Mesenchymal stem cell (in vitro differentiated cells and primary cell): ENCODE data around the gene RHOJ. TPM values are rescaled to one million over a fixed set of nuclear protein-coding genes. Genes with fewer than 3 reads are reported as not detected.

Source experiments
- DNase-seq: peaks from one replicate; pipeline ENCODE4 v3.0.0-alpha.2; 2013
- H2AFZ ChIP-seq: one replicate; pipeline ENCODE4 v1.6.1; 2013; ENCODE audit warnings: low read depth, mild to moderate bottlenecking, control low read depth, inconsistent platforms, low read length, moderate library complexity
- H2AK5ac ChIP-seq: 2 replicates; pipeline ENCODE4 v1.6.1; 2013; ENCODE audit warnings: low read length, moderate library complexity, mild to moderate bottlenecking, inconsistent platforms; ENCODE audit not compliant: severe bottlenecking
- H2BK120ac ChIP-seq: one replicate; pipeline ENCODE4 v1.6.1; 2013; ENCODE audit warnings: low read depth, mild to moderate bottlenecking, inconsistent platforms, low read length, moderate library complexity
- H2BK12ac ChIP-seq, 2 experiments: one replicate each; pipeline ENCODE4 v1.6.1; 2013; ENCODE audit warnings: inconsistent platforms in 2 of 2, low read length in 2 of 2, mild to moderate bottlenecking in 2 of 2, moderate library complexity in 2 of 2, control low read depth in 1 of 2
- H2BK15ac ChIP-seq: one replicate; pipeline ENCODE4 v1.6.1; 2013; ENCODE audit warnings: mild to moderate bottlenecking, low read depth, inconsistent platforms; ENCODE audit not compliant: poor library complexity, severe bottlenecking
- H2BK5ac ChIP-seq: 2 replicates; pipeline ENCODE4 v1.6.1; 2013; ENCODE audit warnings: low read depth, mild to moderate bottlenecking, low read length, control low read depth, inconsistent platforms; ENCODE audit not compliant: poor library complexity, severe bottlenecking
- H3K14ac ChIP-seq, 2 experiments: one replicate each; pipeline ENCODE4 v1.6.1; 2013; ENCODE audit warnings: inconsistent platforms in 2 of 2, low read length in 2 of 2, control low read depth in 1 of 2, mild to moderate bottlenecking in 1 of 2, moderate library complexity in 1 of 2
- H3K18ac ChIP-seq, 2 experiments: one replicate each; pipeline ENCODE4 v1.6.1; 2013; ENCODE audit warnings: inconsistent platforms in 2 of 2, low read length in 2 of 2, control low read depth in 1 of 2, low read depth in 1 of 2, mild to moderate bottlenecking in 1 of 2
- H3K23ac ChIP-seq, 2 experiments: one replicate each; pipeline ENCODE4 v1.6.1; 2013; ENCODE audit warnings: inconsistent platforms in 2 of 2, low read length in 2 of 2, mild to moderate bottlenecking in 2 of 2, moderate library complexity in 2 of 2, control low read depth in 1 of 2
- H3K27ac ChIP-seq: 2 replicates; pipeline ENCODE4 v1.5.1; 2013; ENCODE audit warnings: mild to moderate bottlenecking, moderate library complexity, low read length, control low read depth, inconsistent platforms; ENCODE audit not compliant: poor library complexity, severe bottlenecking
- H3K27me3 ChIP-seq, 2 experiments: 2 replicates each; pipeline versions ENCODE4 v1.6.1 to v1.7.0; 2013; ENCODE audit warnings: low read length in 2 of 2, mild to moderate bottlenecking in 2 of 2, moderate library complexity in 2 of 2, control low read depth in 1 of 2, inconsistent platforms in 1 of 2; ENCODE audit not compliant: control insufficient read depth in 1 of 2, insufficient read depth in 1 of 2
- H3K36me3 ChIP-seq, 2 experiments: 2 replicates each; pipeline versions ENCODE4 v1.6.1 to v1.7.0; 2013; ENCODE audit warnings: low read length in 2 of 2, control low read depth in 1 of 2, inconsistent platforms in 1 of 2, low read depth in 1 of 2, mild to moderate bottlenecking in 1 of 2; ENCODE audit not compliant: insufficient read depth in 2 of 2, control insufficient read depth in 1 of 2
- H3K4ac ChIP-seq, 2 experiments: one replicate each; pipeline ENCODE4 v1.6.1; 2013; ENCODE audit warnings: inconsistent platforms in 2 of 2, low read length in 2 of 2, mild to moderate bottlenecking in 2 of 2, moderate library complexity in 2 of 2, control low read depth in 1 of 2, low read depth in 1 of 2
- H3K4me1 ChIP-seq: 2 replicates; pipeline ENCODE4 v1.6.1; 2013; ENCODE audit warnings: low read depth, low read length, control low read depth; ENCODE audit not compliant: control insufficient read depth, insufficient read depth
- H3K4me2 ChIP-seq: 2 replicates; pipeline ENCODE4 v1.6.1; 2013; ENCODE audit warnings: low read length, mild to moderate bottlenecking, inconsistent platforms; ENCODE audit not compliant: poor library complexity, severe bottlenecking
- H3K4me3 ChIP-seq, 2 experiments: 2 replicates each; pipeline versions ENCODE4 v1.5.1 to v1.7.0; 2013; ENCODE audit warnings: low read length in 2 of 2, mild to moderate bottlenecking in 2 of 2, control low read depth in 1 of 2, low read depth in 1 of 2; ENCODE audit not compliant: insufficient read depth in 1 of 2
- H3K79me1 ChIP-seq: replicated peaks from 2 replicates; pipeline ENCODE4 v1.6.1; 2013; ENCODE audit warnings: mild to moderate bottlenecking, control low read depth, low read length, inconsistent platforms; ENCODE audit not compliant: poor library complexity, severe bottlenecking
- H3K9ac ChIP-seq: 2 replicates; pipeline ENCODE4 v1.7.0; 2013; ENCODE audit warnings: mild to moderate bottlenecking, low read length, moderate library complexity
- H3K9me3 ChIP-seq: 2 replicates; pipeline ENCODE4 v1.7.0; 2013; ENCODE audit warnings: mild to moderate bottlenecking, low read length; ENCODE audit not compliant: control insufficient read depth
- H4K8ac ChIP-seq: one replicate; pipeline ENCODE4 v1.6.1; 2013; ENCODE audit warnings: inconsistent platforms, mild to moderate bottlenecking, low read length, moderate library complexity
- H4K91ac ChIP-seq: one replicate; pipeline ENCODE4 v1.6.1; 2013; ENCODE audit warnings: mild to moderate bottlenecking, low read length, inconsistent platforms
- WGBS: methylation state at CpG from one replicate; pipeline ENCODE4 v1.1.7; 2013; ENCODE audit warnings: mixed read lengths; 5-methylcytosine and 5-hydroxymethylcytosine counted together
- polyA plus RNA-seq, 2 experiments: library from polyadenylated mRNA; stranded (reverse); fragments of 200-250 nt; gene quantifications; one replicate each; pipeline ENCODE4 v1.2.3, GENCODE V29; 2013

RHOJ gene
- 13.5 TPM for polyA plus RNA-seq (2013, experiment 1 of 2)
- 13.2 TPM for polyA plus RNA-seq (2013, experiment 2 of 2)

DNA sequence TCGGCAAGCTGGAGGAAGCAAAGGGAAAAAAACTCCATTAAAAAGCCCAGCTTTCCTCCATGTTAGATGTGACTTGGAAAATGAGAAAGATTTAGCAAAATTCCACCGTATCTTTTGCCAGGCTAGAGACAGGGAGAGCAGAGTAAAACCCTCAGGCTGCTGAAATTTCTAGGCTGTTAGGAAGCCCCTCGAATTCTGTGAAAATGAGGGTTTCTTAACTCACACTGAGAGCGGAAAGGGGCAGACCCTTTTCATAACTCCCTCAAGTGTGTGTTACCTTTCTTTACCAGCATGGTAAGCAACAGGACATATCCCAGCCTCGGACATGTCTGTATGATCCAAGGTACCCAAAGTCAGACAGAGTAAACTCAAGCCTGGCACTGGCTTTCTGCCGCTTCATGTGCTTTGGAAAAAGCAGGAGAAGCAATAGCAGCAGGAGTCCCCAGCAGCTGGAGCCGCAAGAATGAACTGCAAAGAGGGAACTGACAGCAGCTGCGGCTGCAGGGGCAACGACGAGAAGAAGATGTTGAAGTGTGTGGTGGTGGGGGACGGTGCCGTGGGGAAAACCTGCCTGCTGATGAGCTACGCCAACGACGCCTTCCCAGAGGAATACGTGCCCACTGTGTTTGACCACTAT, at the start of gene RHOJ:
RHOJ (plus strand) TSS at position 37 of the 637 bp plus-strand sequence; CDS start at position 464, 427 bp downstream.
- peak within 1 kb of the TSS; percentile 97 for H3K9ac ChIP-seq
- peaks cover 8% of the 10 kb centered on the region for H3K79me1 ChIP-seq
- WGBS, result 56% methylated on average over 15 of the region's 16 CpGs

DNA sequence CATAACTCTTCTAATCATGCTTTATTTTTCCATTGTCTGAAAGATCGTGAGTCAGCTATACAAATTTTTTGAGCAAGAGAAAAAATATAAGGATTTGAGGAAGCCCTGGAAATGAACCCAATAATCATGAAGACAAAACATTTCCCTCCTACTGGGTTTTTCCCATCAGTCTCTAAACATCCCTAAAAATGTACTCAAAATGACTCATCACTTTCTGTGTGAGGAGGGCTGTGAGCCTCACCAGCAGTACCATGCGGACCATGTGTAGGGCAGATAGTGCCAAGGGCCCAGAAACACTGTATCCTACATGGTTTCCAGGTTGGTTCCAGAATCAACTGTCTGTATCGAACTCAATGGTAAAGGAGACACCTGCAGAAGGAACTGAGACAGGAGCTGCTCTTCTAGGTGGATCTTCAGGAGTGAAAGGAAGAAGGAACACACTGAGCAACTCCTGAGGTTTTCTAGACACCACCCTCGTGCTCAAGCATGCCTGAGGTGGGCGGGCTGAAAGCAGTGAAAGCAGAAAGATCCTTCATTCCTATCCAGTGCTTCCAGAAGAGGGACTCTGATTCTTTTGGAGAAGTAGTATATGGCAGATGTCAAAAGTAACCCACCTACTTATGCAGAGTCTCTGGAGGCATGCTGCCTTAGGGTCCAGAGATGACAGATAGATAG, 48.6 kb upstream of the RHOJ start:
- Histone ChIP-seq H4K91ac (no peak overlapping the region), H3K79me1 (no peaks in the 10 kb centered on the region), H3K4ac (no peak overlapping the region), H3K14ac (no peak overlapping the region), H2AK5ac (no peak overlapping the region), H3K36me3 (no peaks in the 10 kb centered on the region), H3K23ac (no peak overlapping the region), H3K4me1 (no peaks in the 10 kb centered on the region), H2BK120ac (no peak overlapping the region), H3K27me3 (no peaks in the 10 kb centered on the region), H3K18ac (no peak overlapping the region), H3K9ac (no peak overlapping the region), H3K27ac (no peak overlapping the region), H4K8ac (no peak overlapping the region), H3K9me3 (no peaks in the 10 kb centered on the region), H3K4me2 (no peak overlapping the region), H2BK15ac (no peak overlapping the region), H2BK12ac (no peak overlapping the region), H2AFZ (no peak overlapping the region), H3K4me3 (no peak overlapping the region), H2BK5ac (no peak overlapping the region)
- no peak for DNase-seq
- WGBS, result 59% methylated on average over 4 of the region's 5 CpGs

More for the DNA sequence above, at the start of gene RHOJ:
- H3K4me3 ChIP-seq, result peak within 1 kb of the TSS; percentile 59 to 83
- peak within 1 kb of the TSS; percentile 91 to 92 for H3K4ac ChIP-seq
- H3K36me3 ChIP-seq, result peaks cover 0 to 3% of the 10 kb centered on the region in 2 experiments
- peak within 1 kb of the TSS; percentile 89 for H3K4me2 ChIP-seq
- H4K91ac ChIP-seq, result peak within 1 kb of the TSS; percentile 23
- peak within 1 kb of the TSS; percentile 44 for H2AFZ ChIP-seq
- peak within 1 kb of the TSS; percentile 82 for H2BK5ac ChIP-seq
- peak within 1 kb of the TSS; percentile 71 for H2AK5ac ChIP-seq
- no peak within 1 kb of the TSS for H3K23ac ChIP-seq
- H2BK120ac ChIP-seq, result peak within 1 kb of the TSS; percentile 74
- H2BK12ac ChIP-seq, result peak within 1 kb of the TSS; percentile 88 to 89
- H3K27me3 ChIP-seq, result no peaks in the 10 kb centered on the region
- peak within 1 kb of the TSS; percentile 92 for H2BK15ac ChIP-seq
- peak within 1 kb of the TSS; percentile 92 for H3K18ac ChIP-seq
- H4K8ac ChIP-seq, result peak within 1 kb of the TSS; percentile 90
- peak within 1 kb of the TSS; percentile 99 for H3K27ac ChIP-seq
- DNase-seq, result no peak
- no peaks in the 10 kb centered on the region for H3K9me3 ChIP-seq
- H3K14ac ChIP-seq, result peak within 1 kb of the TSS; percentile 11 to 68
- H3K4me1 ChIP-seq, result peaks cover 5% of the 10 kb centered on the region

DNA sequence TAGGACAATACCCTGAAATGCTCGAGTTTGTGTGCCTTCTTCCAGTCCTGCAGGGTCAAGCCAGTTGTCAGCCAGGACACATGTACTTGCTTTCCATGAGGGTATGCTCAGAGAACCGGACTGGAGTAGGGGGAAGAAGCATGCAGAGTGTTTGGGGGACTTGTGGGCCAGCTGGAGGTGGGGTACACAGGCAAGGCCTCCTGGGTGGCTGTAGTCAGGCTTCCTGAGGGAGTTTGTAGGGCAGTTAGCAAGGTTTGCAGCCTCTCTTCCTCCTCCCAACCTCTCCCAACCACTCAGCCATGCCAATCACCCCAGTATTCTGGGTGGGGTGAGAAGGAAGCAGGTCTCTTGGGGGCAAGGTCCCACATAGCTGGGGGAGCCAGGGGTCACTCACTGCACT, 47.0 kb upstream of the RHOJ start:
- Histone ChIP-seq H3K4ac (no peak overlapping the region), H3K27ac (no peak overlapping the region), H3K4me2 (no peak overlapping the region), H3K4me1 (no peaks in the 10 kb centered on the region), H3K79me1 (no peaks in the 10 kb centered on the region), H3K9ac (no peak overlapping the region), H4K8ac (no peak overlapping the region), H3K27me3 (no peaks in the 10 kb centered on the region), H3K9me3 (no peaks in the 10 kb centered on the region), H2AK5ac (no peak overlapping the region), H3K4me3 (no peak overlapping the region), H2BK15ac (no peak overlapping the region), H2BK120ac (no peak overlapping the region), H2BK5ac (no peak overlapping the region), H2BK12ac (no peak overlapping the region), H4K91ac (no peak overlapping the region), H3K14ac (no peak overlapping the region), H3K23ac (no peak overlapping the region), H3K18ac (no peak overlapping the region), H3K36me3 (no peaks in the 10 kb centered on the region), H2AFZ (no peak overlapping the region)
- DNase-seq, result no peak
- WGBS, result 53% methylated on average over 2 of the region's 2 CpGs

DNA sequence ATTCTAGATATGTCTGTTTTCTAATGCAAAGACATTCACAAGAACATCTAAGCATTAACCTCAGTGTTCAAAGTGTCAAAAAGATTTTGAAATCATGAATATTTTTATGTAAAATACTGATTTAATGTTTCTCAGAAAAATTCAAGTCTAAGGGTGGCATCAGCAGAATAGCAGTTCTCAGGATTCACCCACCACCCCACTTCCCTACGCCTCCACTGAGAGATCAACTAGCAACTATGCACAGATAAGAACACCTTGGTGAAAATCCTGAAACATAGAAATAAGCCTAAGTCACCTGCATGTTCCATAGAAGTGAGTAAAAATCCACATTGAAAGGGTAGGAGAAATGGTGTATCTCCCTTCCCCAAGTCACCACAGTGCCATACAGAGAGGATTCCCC, 40.9 kb upstream of the RHOJ start:
- Histone ChIP-seq H2AK5ac (no peak overlapping the region), H3K23ac (no peak overlapping the region), H3K4me3 (no peak overlapping the region), H2BK120ac (no peak overlapping the region), H3K27ac (no peak overlapping the region), H3K9ac (no peak overlapping the region), H3K4me2 (no peak overlapping the region), H3K9me3 (peaks cover 16% of the 10 kb centered on the region), H2BK15ac (no peak overlapping the region), H3K14ac (no peak overlapping the region), H2AFZ (no peak overlapping the region), H3K4ac (no peak overlapping the region), H2BK5ac (no peak overlapping the region), H3K27me3 (no peaks in the 10 kb centered on the region), H3K36me3 (no peaks in the 10 kb centered on the region), H3K18ac (no peak overlapping the region), H3K4me1 (no peaks in the 10 kb centered on the region), H3K79me1 (no peaks in the 10 kb centered on the region), H4K8ac (no peak overlapping the region), H4K91ac (no peak overlapping the region), H2BK12ac (no peak overlapping the region)
- DNase-seq, result no peak
- WGBS, result 60% methylated on average over 1 of the region's 1 CpG
